22Rv1 (cell line): ENCODE results near the gene MBOAT2.

Experiments
- CTCF ChIP-seq: fragments of 450-650 bp; IDR thresholded peaks from 2 replicates; pipeline ENCODE4 v1.5.1; 2017; ENCODE audit warnings: mild to moderate bottlenecking
- ZFX ChIP-seq: fragments of 450-650 bp; IDR thresholded peaks from 2 replicates; pipeline ENCODE4 v1.6.1; 2017; ENCODE audit warnings: antibody characterized with exemption, borderline replicate concordance

DNA sequence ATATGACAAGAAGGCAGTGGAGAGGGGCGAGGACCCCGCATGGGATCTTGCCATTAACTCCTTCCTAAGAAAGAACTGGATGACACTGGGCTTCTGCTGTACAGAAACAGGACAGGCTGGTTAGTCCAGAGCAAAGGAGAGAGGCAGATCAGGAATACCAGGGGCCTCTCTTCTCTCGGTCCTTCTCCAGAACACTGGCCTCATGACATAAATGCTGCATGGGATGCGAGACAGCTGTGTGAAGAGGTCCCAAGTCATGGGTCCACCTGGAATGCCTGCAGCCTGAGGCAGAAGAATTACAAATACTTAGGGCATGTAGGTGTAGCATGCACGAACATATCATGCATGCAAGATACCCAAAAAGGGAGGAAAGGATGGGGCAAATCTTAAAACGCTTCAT, 9.1 kb downstream of the MBOAT2 start:
- no peak for TF ChIP-seq CTCF
- no peak for TF ChIP-seq ZFX
